PC-9 (cell line): ENCODE measurements around the gene RRAS. TPM values are rescaled to one million over a fixed set of nuclear protein-coding genes. Genes with fewer than 3 reads are reported as not detected.

ENCODE experiments used
- BruUV-seq: library from RNA; stranded (reverse); fragments of 400-500 nt; replicated peaks from 2 replicates; lab custom pipeline; 2021; lab: Mats Ljungman, UMichigan
- CTCF ChIA-PET: fragments of 300-600 bp; sonication (Branson Sonifier 250); formaldehyde crosslinking; loops from one replicate; lab custom pipeline; 2022; ENCODE audit warnings: antibody characterized with exemption; lab: Charles Lee
- POLR2A ChIA-PET: fragments of 300-600 bp; sonication (Branson Sonifier 250); formaldehyde crosslinking; loops from one replicate; lab custom pipeline; 2022; ENCODE audit warnings: antibody characterized with exemption; ENCODE audit not compliant: unreplicated experiment; lab: Charles Lee
- DNase-seq, 2 experiments: peaks; one replicate each; pipeline versions ENCODE4 v3.0.0 to v3.0.0-alpha.2; 2015 to 2022; ENCODE audit warnings: mixed read lengths in 1 of 2
- H2AFZ ChIP-seq: fragments of 200-600 bp; sonication (generic); 2 replicates; pipeline ENCODE4 v1.8.1; 2017; ENCODE audit warnings: antibody characterized with exemption
- H3F3A ChIP-seq: fragments of 200-600 bp; sonication (generic); 2 replicates; pipeline ENCODE4 v1.8.1; 2017; ENCODE audit warnings: antibody characterized with exemption, mild to moderate bottlenecking, low read depth; ENCODE audit not compliant: insufficient read depth
- H3K27ac ChIP-seq: fragments of 200-600 bp; sonication (generic); 2 replicates; pipeline ENCODE4 v1.6.1; 2016; ENCODE audit warnings: mixed run types
- H3K27me3 ChIP-seq: fragments of 200-600 bp; sonication (generic); 2 replicates; pipeline ENCODE4 v1.6.1; 2016; ENCODE audit warnings: low read depth, mixed run types; ENCODE audit not compliant: insufficient read depth
- H3K36me3 ChIP-seq: fragments of 200-600 bp; sonication (generic); 2 replicates; pipeline ENCODE4 v1.6.1; 2016; ENCODE audit warnings: low read depth, mixed run types
- H3K4me1 ChIP-seq: fragments of 200-600 bp; sonication (generic); replicated peaks from 2 replicates; pipeline ENCODE4 v1.6.1; 2016; ENCODE audit warnings: mixed run types; ENCODE audit not compliant: insufficient read depth
- H3K4me2 ChIP-seq: fragments of 200-600 bp; sonication (generic); 2 replicates; pipeline ENCODE4 v1.6.1; 2017; ENCODE audit warnings: mixed run types
- H3K4me3 ChIP-seq: fragments of 200-600 bp; sonication (generic); 2 replicates; pipeline ENCODE4 v1.6.1; 2016; ENCODE audit warnings: mixed run types
- H3K79me2 ChIP-seq: fragments of 200-600 bp; sonication (generic); 2 replicates; pipeline ENCODE4 v1.6.1; 2017; ENCODE audit warnings: low read depth, mixed run types
- H3K9me2 ChIP-seq: fragments of 200-600 bp; sonication (generic); 2 replicates; pipeline ENCODE4 v1.8.1; 2017; ENCODE audit warnings: mild to moderate bottlenecking; ENCODE audit not compliant: insufficient read depth
- H3K9me3 ChIP-seq: fragments of 200-600 bp; sonication (generic); 2 replicates; pipeline ENCODE4 v1.8.1; 2016; ENCODE audit warnings: low read depth; ENCODE audit not compliant: insufficient read depth
- H4K20me1 ChIP-seq: fragments of 200-600 bp; sonication (generic); 2 replicates; pipeline ENCODE4 v1.8.1; 2017; ENCODE audit not compliant: insufficient read depth
- CTCF ChIP-seq: fragments of 200-600 bp; sonication (generic); conservative IDR thresholded peaks from 2 replicates; pipeline ENCODE4 v1.6.1; 2017; ENCODE audit warnings: mixed run types, antibody characterized with exemption, mild to moderate bottlenecking, moderate library complexity
- EZH2 ChIP-seq: fragments of 200-600 bp; sonication (generic); IDR thresholded peaks from 2 replicates; pipeline ENCODE4 v1.8.0; 2017; ENCODE audit warnings: antibody characterized with exemption, low read depth
- intact Hi-C: fragments of 100-400 bp; cut with micrococcal nuclease; formaldehyde crosslinking; loops from one replicate; pipeline ENCODE4 v1.10.0; 2022; ENCODE audit not compliant: unreplicated experiment
- total RNA-seq: library from RNA; stranded (reverse); gene quantifications from 2 replicates; pipeline ENCODE4 v1.2.3, GENCODE V29; 2021

RRAS gene
- total RNA-seq, 1 experiment from 2014 or later: 36.6 TPM

DNA sequence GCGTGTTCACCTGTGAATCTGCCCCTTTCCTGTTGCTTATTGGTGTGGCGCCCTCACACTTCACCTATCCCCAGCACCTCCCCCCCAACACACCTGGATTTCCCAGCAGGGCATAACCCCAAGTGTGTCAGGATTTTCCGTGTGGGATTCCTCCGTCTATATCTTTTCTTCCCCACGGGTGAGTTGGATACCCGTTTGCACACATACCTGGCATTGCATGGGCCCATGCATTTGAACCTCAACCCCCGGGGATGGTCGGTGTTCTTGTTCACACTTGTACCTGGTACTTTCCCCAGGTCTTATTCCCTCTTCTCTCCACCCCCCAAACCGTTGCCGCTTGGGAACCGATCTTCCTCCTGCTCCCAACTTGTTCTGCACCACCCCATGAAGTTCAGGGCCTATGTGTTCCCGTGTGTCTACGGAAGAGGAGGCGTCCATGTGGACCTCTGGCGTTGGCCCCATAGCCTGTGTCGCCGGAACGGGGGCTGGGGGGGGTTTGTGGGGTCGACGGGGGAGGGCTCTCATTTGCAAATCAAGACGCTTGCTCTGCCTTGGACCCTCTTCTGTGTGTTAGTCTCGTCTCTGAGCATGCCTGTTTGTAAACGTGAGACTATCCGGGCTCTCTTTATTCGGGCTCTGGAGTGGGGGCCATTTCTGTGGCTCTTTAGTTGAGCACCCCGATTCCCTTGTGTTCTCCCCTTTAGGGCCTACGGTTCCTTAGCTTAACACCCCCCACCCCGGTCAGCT lies 47.3 kb downstream of the RRAS start:
- H3K36me3 ChIP-seq: no peaks in the 10 kb centered on the region
- TSS peak; percentile 70 for BruUV-seq
- peak overlapping the region; percentile 95 for H3K4me2 ChIP-seq
- H3K4me1 ChIP-seq: peaks cover 9% of the 10 kb centered on the region; the same call in 1 of the 2 replicates
- no peaks in the 10 kb centered on the region for H3K27me3 ChIP-seq
- peaks cover 18% of the 10 kb centered on the region for H4K20me1 ChIP-seq
- H2AFZ ChIP-seq: peak overlapping the region; percentile 41; the same call in 1 of the 2 replicates
- intact Hi-C loops: loop anchor here (2.0 kb wide), 1 partner anchor 72 kb away; the partner anchor contains the start of genes BCL2L12 and IRF3
- peak; percentile 33 to 58 for DNase-seq
- peaks cover 46% of the 10 kb centered on the region for H3K79me2 ChIP-seq
- H3K9me2 ChIP-seq: no peaks in the 10 kb centered on the region
- ChIA-PET POLR2A (interaction anchor here (0.6 to 1.7 kb wide), 5 partner anchors 12 to 322 kb away, joined by 5 to 70 read pairs (median 14); partner anchors contain the start of genes NOSIP, PRRG2, RRAS and SCAF1), CTCF (interaction anchor here (0.7 kb wide), 1 partner anchor 75 kb away, joined by 13 read pairs; no protein-coding TSS in a partner anchor)
- H3K27ac ChIP-seq: peak overlapping the region; percentile 35; the same call in 1 of the 2 replicates
- no peak for TF ChIP-seq EZH2
- TF ChIP-seq CTCF: no peak
- peak overlapping the region; percentile 89 for H3K4me3 ChIP-seq
- no peaks in the 10 kb centered on the region for H3K9me3 ChIP-seq
- peaks cover 37% of the 10 kb centered on the region for H3F3A ChIP-seq

GRCh38 chr19:49591731-49592485 lies 48.0 kb downstream of the RRAS start:
- peak overlapping the region; percentile 89 for H3K4me3 ChIP-seq
- peak overlapping the region; percentile 95 for H3K4me2 ChIP-seq
- H3K9me3 ChIP-seq: no peaks in the 10 kb centered on the region
- peak; percentile 56 to 76 for DNase-seq
- H3F3A ChIP-seq: peaks cover 37% of the 10 kb centered on the region
- H4K20me1 ChIP-seq: peaks cover 18% of the 10 kb centered on the region
- H3K79me2 ChIP-seq: peaks cover 46% of the 10 kb centered on the region
- H3K9me2 ChIP-seq: no peaks in the 10 kb centered on the region
- TF ChIP-seq CTCF (no peak), EZH2 (no peak)
- BruUV-seq: no TSS peak
- H3K27me3 ChIP-seq: no peaks in the 10 kb centered on the region
- POLR2A ChIA-PET: interaction anchor here (0.6 to 1.7 kb wide), 5 partner anchors 11 to 599 kb away, joined by 3 to 22 read pairs (median 5); partner anchors contain the start of genes NOSIP, PRRG2 and RRAS
- intact Hi-C loops: loop anchor here (2.0 kb wide), 2 partner anchors 73 to 285 kb away; partner anchors contain the start of genes AKT1S1, BCL2L12, IRF3 and TBC1D17
- H3K4me1 ChIP-seq: peaks cover 9% of the 10 kb centered on the region; the same call in 1 of the 2 replicates
- H3K36me3 ChIP-seq: no peaks in the 10 kb centered on the region
- peak overlapping the region; percentile 41; the same call in 1 of the 2 replicates for H2AFZ ChIP-seq
- peak overlapping the region; percentile 36; the same call in 1 of the 2 replicates for H3K27ac ChIP-seq
- CTCF ChIA-PET: interaction anchor here (0.6 to 0.7 kb wide), 2 partner anchors 33 to 74 kb away, joined by 6 to 13 read pairs; no protein-coding TSS in a partner anchor
